ENCODE measurements around the gene PPME1.

GRCh38 chr11:74237541-74237940 is 66.5 kb downstream of the PPME1 start:
- TF ChIP-seq CTCF (IDR thresholded peaks at IDR 0.05) (no peak), POLR2A (IDR thresholded peaks at IDR 0.05) (no peak)
